Measurements from ENCODE around the gene ARFGAP2. TPM values are rescaled to one million over a fixed set of nuclear protein-coding genes. Genes with fewer than 3 reads are reported as not detected.

ARFGAP2 gene
- total RNA-seq = 100 to 1,000 TPM; 178 to 248 (median 201) TPM

DNA sequence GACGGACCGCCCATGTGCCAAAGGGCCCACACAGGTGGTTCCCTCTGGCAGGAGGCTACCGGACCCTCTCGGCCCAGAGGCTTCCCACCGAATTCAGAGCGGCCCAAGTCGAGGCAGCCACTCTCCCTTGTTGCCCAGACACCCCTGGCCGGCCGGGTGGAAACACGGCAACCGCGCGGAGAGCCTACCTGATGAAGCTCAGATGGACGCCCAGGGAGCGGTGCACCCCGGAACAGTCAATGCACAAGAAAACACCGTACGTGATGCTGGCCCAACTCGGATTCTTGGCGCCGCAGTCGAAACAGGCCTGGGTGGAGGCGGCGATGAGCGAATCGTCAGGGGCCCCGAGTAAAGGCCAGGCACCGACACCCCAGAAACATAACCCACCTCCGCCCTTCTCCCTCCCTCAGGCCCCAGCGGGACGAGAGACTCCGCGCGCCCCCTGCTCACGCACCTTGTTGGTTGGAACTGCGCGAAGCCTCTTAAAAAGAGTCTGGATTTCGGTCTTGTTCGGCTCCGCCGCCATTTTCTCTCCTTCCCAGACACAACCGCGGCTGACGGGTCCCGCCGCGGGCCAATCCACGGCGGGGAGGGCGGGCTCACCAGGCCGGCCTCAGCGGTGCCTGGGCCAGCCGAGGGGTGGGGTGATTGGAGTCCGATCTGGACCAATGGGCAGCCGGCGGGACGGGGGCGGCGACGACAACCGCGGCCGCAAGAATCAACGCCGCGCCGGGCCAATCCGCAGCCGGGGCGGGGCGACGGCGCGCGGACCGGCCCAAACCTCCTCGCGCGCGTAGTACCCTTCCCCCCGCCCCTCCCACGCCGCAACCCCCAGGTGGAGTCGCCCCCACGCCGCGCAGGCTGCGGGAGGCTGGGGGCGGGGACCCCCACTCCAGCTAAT is at the start of gene ARFGAP2:
Gene ARFGAP2, minus strand, starts transcription at position 552 of the 901 bp plus-strand sequence. Its CDS starts 26 bp downstream, at position 526.
- peak; percentile 97 to 98 for DNase-seq (ENCODE audit: low spot score in 2 of 2)
- no peaks in the 10 kb centered on the region for H3K27me3 ChIP-seq
- no peaks in the 10 kb centered on the region for H3K9me3 ChIP-seq
- peak within 1 kb of the TSS; percentile 99 for H3K27ac ChIP-seq
- WGBS = under 1% methylated on average over 37 of the region's 89 CpGs
- TF ChIP-seq POLR2AphosphoS5 (IDR thresholded peaks at IDR 0.05) (peak in 2 of 3 donors; percentile 29 to 81), CTCF (IDR thresholded peaks at IDR 0.05) (no peak)
- H3K4me3 ChIP-seq = peak within 1 kb of the TSS; percentile 97
- peaks cover 26% of the 10 kb centered on the region for H3K4me1 ChIP-seq
- H3K36me3 ChIP-seq = peaks cover 35% of the 10 kb centered on the region

DNA sequence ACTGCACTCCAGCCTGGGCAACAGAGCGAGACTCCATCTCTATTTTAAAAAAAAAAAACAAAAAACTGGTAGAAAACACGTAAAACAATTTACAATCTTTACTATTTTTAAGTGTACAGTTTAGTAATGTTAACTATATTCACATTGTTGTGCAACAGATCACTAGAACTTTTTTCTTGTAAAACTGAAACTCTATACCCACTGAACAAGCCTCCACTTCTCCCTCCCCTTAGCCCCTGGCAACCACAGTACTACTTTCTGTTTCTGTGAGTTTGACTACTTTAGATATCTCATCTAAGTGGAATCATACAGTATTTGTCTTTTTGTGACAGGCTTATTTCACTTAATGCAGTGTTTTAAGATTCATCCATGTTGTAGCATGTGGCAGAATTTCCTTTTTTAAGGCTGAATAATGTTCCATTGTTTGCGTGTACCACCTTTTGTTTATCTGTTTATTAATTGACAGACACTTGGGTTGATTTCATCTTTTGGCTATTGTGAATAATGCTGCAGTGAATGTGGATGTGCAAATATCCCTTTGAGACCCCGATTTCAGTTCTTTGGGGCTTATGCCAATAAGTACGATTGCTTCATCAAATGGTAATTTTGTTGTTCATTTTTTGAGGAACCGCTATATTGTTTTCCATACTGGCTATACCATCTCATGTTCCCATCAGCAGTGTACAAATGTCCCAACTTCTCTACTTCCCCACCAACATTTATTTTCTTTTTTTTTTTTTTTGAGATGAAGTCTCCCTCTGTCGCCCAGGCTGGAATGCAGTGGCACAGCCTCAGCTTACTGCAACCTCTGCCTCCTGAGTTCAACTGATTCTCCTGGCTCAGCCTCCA is 49.1 kb upstream of the ARFGAP2 start:
- peaks cover under 1% of the 10 kb centered on the region for H3K4me1 ChIP-seq
- peaks cover 52% of the 10 kb centered on the region for H3K36me3 ChIP-seq
- H3K27ac ChIP-seq = no peak overlapping the region
- WGBS = 92% methylated on average over 7 of the region's 7 CpGs
- no peak for DNase-seq (ENCODE audit: low spot score in 2 of 2)
- H3K27me3 ChIP-seq = no peaks in the 10 kb centered on the region
- TF ChIP-seq POLR2AphosphoS5 (IDR thresholded peaks at IDR 0.05) (no peak), CTCF (IDR thresholded peaks at IDR 0.05) (no peak), EP300 (IDR thresholded peaks at IDR 0.05) (no peak), POLR2A (IDR thresholded peaks at IDR 0.05) (no peak)
- H3K9me3 ChIP-seq = no peaks in the 10 kb centered on the region
- no peak overlapping the region for H3K4me3 ChIP-seq

- no peak overlapping the region for H3K4me3 ChIP-seq
- TF ChIP-seq POLR2AphosphoS5 (IDR thresholded peaks at IDR 0.05) (no peak), CTCF (IDR thresholded peaks at IDR 0.05) (no peak), POLR2A (IDR thresholded peaks at IDR 0.05) (no peak), EP300 (IDR thresholded peaks at IDR 0.05) (no peak)
- no peak for DNase-seq (ENCODE audit: low spot score in 2 of 2)
- H3K9me3 ChIP-seq = no peaks in the 10 kb centered on the region
- 89% methylated on average over 2 of the region's 2 CpGs for WGBS
- H3K4me1 ChIP-seq = peaks cover 12% of the 10 kb centered on the region
- peaks cover 64% of the 10 kb centered on the region for H3K36me3 ChIP-seq
- no peak overlapping the region for H3K27ac ChIP-seq
- H3K27me3 ChIP-seq = no peaks in the 10 kb centered on the region
Measured at GRCh38 chr11:47222696-47223095, 46.0 kb upstream of the ARFGAP2 start.

DNA sequence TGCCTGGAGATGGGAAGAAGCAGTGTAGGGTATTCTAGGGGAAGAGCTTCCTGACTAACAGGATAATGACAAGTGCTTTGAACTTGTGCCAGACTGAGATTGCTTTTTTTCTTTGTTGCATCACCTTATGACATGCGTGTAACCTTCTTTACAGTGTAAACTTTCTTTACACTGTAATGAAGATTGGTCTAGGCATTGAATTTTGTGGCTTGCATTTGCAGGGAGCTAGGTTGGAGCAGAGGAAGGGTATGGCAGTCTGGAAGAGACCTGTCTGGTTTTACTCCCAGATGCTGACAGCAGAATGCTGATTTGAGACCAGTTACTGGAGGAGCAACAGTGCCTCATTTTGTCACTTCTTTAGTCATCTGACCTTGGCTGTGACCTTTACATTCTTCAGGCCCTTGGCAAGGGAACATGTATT is 43.7 kb upstream of the ARFGAP2 start:
- no peaks in the 10 kb centered on the region for H3K9me3 ChIP-seq
- peaks cover 49% of the 10 kb centered on the region for H3K36me3 ChIP-seq
- no peaks in the 10 kb centered on the region for H3K27me3 ChIP-seq
- TF ChIP-seq POLR2AphosphoS5 (IDR thresholded peaks at IDR 0.05) = no peak
- no peak for TF ChIP-seq EP300 (IDR thresholded peaks at IDR 0.05)
- no peak for TF ChIP-seq CTCF (IDR thresholded peaks at IDR 0.05)
- no peak for TF ChIP-seq POLR2A (IDR thresholded peaks at IDR 0.05)
- H3K4me1 ChIP-seq = peaks cover 28% of the 10 kb centered on the region
- DNase-seq (ENCODE audit: low spot score in 2 of 2) = no peak
- no peak overlapping the region for H3K4me3 ChIP-seq
- H3K27ac ChIP-seq = no peak overlapping the region
- 55% methylated on average over 1 of the region's 1 CpG for whole genome bisulfite sequencing

Measured in suprapubic skin (tissue), 4 donors.